Caco-2 (cell line): ENCODE measurements around the gene CNTN2. TPM values are rescaled to one million over a fixed set of nuclear protein-coding genes. Genes with fewer than 3 reads are reported as not detected.

Experiments
- BruUV-seq: library from RNA; stranded (reverse); fragments of 400-500 nt; replicated peaks from 2 replicates; lab custom pipeline; 2021; lab: Mats Ljungman, UMichigan
- CTCF ChIA-PET: fragments of 300-600 bp; sonication (Branson Sonifier 250); formaldehyde crosslinking; loops from one replicate; lab custom pipeline; 2022; ENCODE audit warnings: antibody characterized with exemption; lab: Charles Lee
- POLR2A ChIA-PET: fragments of 300-600 bp; sonication (Branson Sonifier 250); formaldehyde crosslinking; loops from one replicate; lab custom pipeline; 2022; ENCODE audit warnings: antibody characterized with exemption; lab: Charles Lee
- DNase-seq, 2 experiments: peaks; one replicate each; pipeline versions ENCODE4 v3.0.0 to v3.0.0-alpha.2; 2020 to 2022
- H3K27me3 ChIP-seq: replicated peaks from 2 replicates; pipeline ENCODE4 v1.6.0; 2011; ENCODE audit warnings: low read length; ENCODE audit not compliant: control insufficient read depth, insufficient read depth
- H3K36me3 ChIP-seq: 2 replicates; pipeline ENCODE4 v1.5.1; 2011; ENCODE audit warnings: low read length; ENCODE audit not compliant: control insufficient read depth, insufficient read depth
- H3K4me1 ChIP-seq: fragments of 250-450 bp; sonication (Bioruptor Pico); 2 replicates; pipeline ENCODE4 v1.5.1; 2020; ENCODE audit warnings: mild to moderate bottlenecking
- H3K4me3 ChIP-seq: 2 replicates; pipeline ENCODE4 v1.5.1; 2011; ENCODE audit warnings: low read depth, mild to moderate bottlenecking, control low read depth, low read length
- H3K9me3 ChIP-seq: fragments of 250-450 bp; sonication (Bioruptor Pico); 2 replicates; pipeline ENCODE4 v1.5.1; 2020; ENCODE audit warnings: mild to moderate bottlenecking, moderate library complexity
- H3K27ac Mint-ChIP-seq: one replicate; pipeline ENCODE4 v1.8.0; 2022; ENCODE audit warnings: mixed read lengths; ENCODE audit not compliant: unreplicated experiment
- H3K27me3 Mint-ChIP-seq: one replicate; pipeline ENCODE4 v1.8.0; 2022; ENCODE audit warnings: mixed read lengths; ENCODE audit not compliant: insufficient read depth, unreplicated experiment
- H3K36me3 Mint-ChIP-seq: one replicate; pipeline ENCODE4 v1.8.0; 2022; ENCODE audit warnings: mild to moderate bottlenecking, mixed read lengths; ENCODE audit not compliant: insufficient read depth, unreplicated experiment
- H3K4me1 Mint-ChIP-seq: one replicate; pipeline ENCODE4 v1.8.0; 2022; ENCODE audit warnings: low read depth, mixed read lengths; ENCODE audit not compliant: unreplicated experiment
- H3K4me3 Mint-ChIP-seq: one replicate; pipeline ENCODE4 v1.8.0; 2022; ENCODE audit warnings: mild to moderate bottlenecking, moderate library complexity, mixed read lengths; ENCODE audit not compliant: unreplicated experiment
- H3K9me3 Mint-ChIP-seq: one replicate; pipeline ENCODE4 v1.8.0; 2022; ENCODE audit warnings: mixed read lengths; ENCODE audit not compliant: unreplicated experiment
- intact Hi-C: fragments of 100-400 bp; cut with micrococcal nuclease; formaldehyde crosslinking; loops from one replicate; pipeline ENCODE4 v1.10.0; 2022; ENCODE audit not compliant: unreplicated experiment
- total RNA-seq: library from RNA; stranded (reverse); gene quantifications from 2 replicates; pipeline ENCODE4 v1.2.3, GENCODE V29; 2022
- TF ChIP-seq, protein P1 (sequence below), 2 experiments: fragments of 200-600 bp in 1 of 2; IDR thresholded peaks; 1 replicate in 1 of 2; 2 replicates in 1 of 2; pipeline versions ENCODE4 v1.5.1 to v1.8.0; 2011 to 2022; ENCODE audit warnings: antibody characterized with exemption in 1 of 2, control low read depth in 1 of 2, inconsistent platforms in 1 of 2, low read depth in 1 of 2, low read length in 1 of 2, mild to moderate bottlenecking in 1 of 2, moderate library complexity in 1 of 2; ENCODE audit not compliant: insufficient read depth in 1 of 2, severe bottlenecking in 1 of 2, unreplicated experiment in 1 of 2

CNTN2 gene
- total RNA-seq, 1 experiment from 2014 or later = not detected

DNA sequence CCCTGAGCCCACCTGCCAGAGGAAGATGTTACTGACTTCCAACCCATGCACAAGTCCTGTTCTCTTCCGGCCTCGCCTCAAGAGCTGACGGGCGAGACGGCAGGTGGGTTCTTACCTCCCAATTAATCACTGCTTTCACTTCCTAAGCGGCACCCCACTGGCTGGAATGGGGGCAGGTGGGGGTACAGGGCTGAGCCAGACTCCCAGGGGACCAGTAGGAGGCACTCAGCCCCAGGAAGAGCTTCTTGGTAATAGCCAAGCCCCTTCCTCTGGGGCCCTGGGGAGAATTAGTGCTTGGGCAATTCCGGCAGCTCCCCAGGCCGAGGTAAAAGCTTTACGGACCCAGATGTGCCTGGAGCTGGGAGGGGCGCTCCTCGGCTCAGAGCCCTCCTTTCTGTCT lies 9.7 kb downstream of the CNTN2 start:
- POLR2A ChIA-PET = no interaction called here
- H3K27me3 Mint-ChIP-seq = peaks cover 7% of the 10 kb centered on the region
- no peaks in the 10 kb centered on the region for H3K36me3 Mint-ChIP-seq
- TF ChIP-seq, protein P1, sequence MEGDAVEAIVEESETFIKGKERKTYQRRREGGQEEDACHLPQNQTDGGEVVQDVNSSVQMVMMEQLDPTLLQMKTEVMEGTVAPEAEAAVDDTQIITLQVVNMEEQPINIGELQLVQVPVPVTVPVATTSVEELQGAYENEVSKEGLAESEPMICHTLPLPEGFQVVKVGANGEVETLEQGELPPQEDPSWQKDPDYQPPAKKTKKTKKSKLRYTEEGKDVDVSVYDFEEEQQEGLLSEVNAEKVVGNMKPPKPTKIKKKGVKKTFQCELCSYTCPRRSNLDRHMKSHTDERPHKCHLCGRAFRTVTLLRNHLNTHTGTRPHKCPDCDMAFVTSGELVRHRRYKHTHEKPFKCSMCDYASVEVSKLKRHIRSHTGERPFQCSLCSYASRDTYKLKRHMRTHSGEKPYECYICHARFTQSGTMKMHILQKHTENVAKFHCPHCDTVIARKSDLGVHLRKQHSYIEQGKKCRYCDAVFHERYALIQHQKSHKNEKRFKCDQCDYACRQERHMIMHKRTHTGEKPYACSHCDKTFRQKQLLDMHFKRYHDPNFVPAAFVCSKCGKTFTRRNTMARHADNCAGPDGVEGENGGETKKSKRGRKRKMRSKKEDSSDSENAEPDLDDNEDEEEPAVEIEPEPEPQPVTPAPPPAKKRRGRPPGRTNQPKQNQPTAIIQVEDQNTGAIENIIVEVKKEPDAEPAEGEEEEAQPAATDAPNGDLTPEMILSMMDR (IDR thresholded peaks at IDR 0.05; ENCODE audit: insufficient read depth in 1 of 2, low read depth in 1 of 2, low read length in 1 of 2, severe bottlenecking in 1 of 2, unreplicated experiment in 1 of 2) = no peak
- Histone ChIP-seq H3K36me3 (no peaks in the 10 kb centered on the region), H3K4me1 (no peaks in the 10 kb centered on the region), H3K27me3 (no peaks in the 10 kb centered on the region), H3K4me3 (no peak overlapping the region), H3K9me3 (no peaks in the 10 kb centered on the region)
- H3K9me3 Mint-ChIP-seq = no peaks in the 10 kb centered on the region
- DNase-seq = no peak
- H3K27ac Mint-ChIP-seq = no peak overlapping the region
- no peaks in the 10 kb centered on the region for H3K4me1 Mint-ChIP-seq
- H3K4me3 Mint-ChIP-seq = no peak overlapping the region
- intact Hi-C loops = no loop called here
- BruUV-seq = no TSS peak
- CTCF ChIA-PET = interaction anchor here (2.5 kb wide), 1 partner anchor 9 kb away, joined by 8 read pairs; no protein-coding TSS in a partner anchor

DNA sequence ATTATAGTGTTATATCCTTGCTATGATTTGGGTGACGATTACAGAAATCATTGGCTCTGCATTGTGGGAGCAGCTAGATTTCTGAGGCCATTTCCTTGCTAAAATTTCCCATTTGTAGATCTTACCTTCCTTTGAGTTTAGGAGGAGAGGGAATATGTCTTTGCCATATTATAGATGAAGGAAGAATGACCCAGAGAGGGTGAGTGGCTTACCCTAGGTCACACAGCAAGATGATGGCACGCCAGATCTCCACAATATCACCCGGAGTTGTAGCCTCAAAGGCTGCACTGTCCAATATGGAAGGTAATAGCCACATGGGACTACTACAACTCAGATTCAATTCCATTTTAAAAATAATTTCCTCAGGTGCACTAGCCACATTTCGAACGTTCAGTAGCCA lies 10.3 kb downstream of the CNTN2 start:
- Mint-ChIP-seq H3K27ac (no peak overlapping the region), H3K36me3 (no peaks in the 10 kb centered on the region), H3K27me3 (peaks cover 7% of the 10 kb centered on the region), H3K4me1 (no peaks in the 10 kb centered on the region), H3K4me3 (no peak overlapping the region), H3K9me3 (no peaks in the 10 kb centered on the region)
- POLR2A ChIA-PET = no interaction called here
- no peak for DNase-seq
- TF ChIP-seq, protein P1 (IDR thresholded peaks at IDR 0.05; ENCODE audit: insufficient read depth in 1 of 2, low read depth in 1 of 2, low read length in 1 of 2, severe bottlenecking in 1 of 2, unreplicated experiment in 1 of 2) = no peak
- BruUV-seq = no TSS peak
- CTCF ChIA-PET = interaction anchor here (2.5 kb wide), 1 partner anchor 8 kb away, joined by 8 read pairs; no protein-coding TSS in a partner anchor
- intact Hi-C loops = no loop called here
- no peaks in the 10 kb centered on the region for H3K27me3 ChIP-seq
- no peaks in the 10 kb centered on the region for H3K9me3 ChIP-seq
- no peaks in the 10 kb centered on the region for H3K4me1 ChIP-seq
- no peak overlapping the region for H3K4me3 ChIP-seq
- H3K36me3 ChIP-seq = no peaks in the 10 kb centered on the region

DNA sequence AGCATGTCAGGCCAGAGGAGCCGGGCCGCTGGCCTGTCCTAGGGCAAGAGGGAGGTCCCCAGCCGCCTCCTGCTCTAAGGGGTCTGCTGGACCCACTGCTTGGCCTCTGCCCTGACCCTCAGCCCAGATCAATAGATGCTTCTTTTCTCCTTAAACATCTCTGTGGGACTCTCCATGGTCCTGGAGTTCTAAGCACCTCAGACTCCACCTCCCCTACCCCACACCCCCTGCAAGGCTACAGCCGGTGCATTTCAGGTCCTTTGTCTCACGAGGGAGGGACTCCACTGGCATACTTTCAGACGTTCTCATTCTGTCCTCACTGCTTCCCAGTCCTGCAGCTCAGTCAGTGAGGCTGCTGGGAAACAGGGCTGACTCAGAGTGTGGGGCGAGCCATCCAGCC lies 11.0 kb downstream of the CNTN2 start:
- ChIA-PET POLR2A (no interaction called here), CTCF (no interaction called here)
- no peaks in the 10 kb centered on the region for H3K36me3 ChIP-seq
- no peaks in the 10 kb centered on the region for H3K4me1 Mint-ChIP-seq
- intact Hi-C loops = no loop called here
- H3K4me1 ChIP-seq = no peaks in the 10 kb centered on the region
- BruUV-seq = no TSS peak
- no peaks in the 10 kb centered on the region for H3K9me3 Mint-ChIP-seq
- no peak overlapping the region for H3K4me3 ChIP-seq
- no peak for DNase-seq
- no peaks in the 10 kb centered on the region for H3K9me3 ChIP-seq
- no peak overlapping the region for H3K4me3 Mint-ChIP-seq
- H3K27me3 Mint-ChIP-seq = peaks cover 7% of the 10 kb centered on the region
- no peaks in the 10 kb centered on the region for H3K36me3 Mint-ChIP-seq
- no peak overlapping the region for H3K27ac Mint-ChIP-seq
- no peaks in the 10 kb centered on the region for H3K27me3 ChIP-seq
- TF ChIP-seq, protein P1 (IDR thresholded peaks at IDR 0.05; ENCODE audit: insufficient read depth in 1 of 2, low read depth in 1 of 2, low read length in 1 of 2, severe bottlenecking in 1 of 2, unreplicated experiment in 1 of 2) = no peak
